ENCODE data around the gene PHLPP2.
"Not testable (repeated sequence)": the region's sequence is repeated elsewhere in the genome, so short reads cannot be mapped to it uniquely, and the experiment has no call there.

PHLPP2 gene

GRCh38 chr16:71721066-71721740, 3.3 kb downstream of the PHLPP2 start:
- no peak for DNase-seq (ENCODE audit: low read depth)

- DNase-seq (ENCODE audit: low read depth) = no peak
These were observed 12.0 kb downstream of the PHLPP2 start for GRCh38 chr16:71712501-71712900.

- no peak for DNase-seq (ENCODE audit: low read depth)
These were observed 12.7 kb downstream of the PHLPP2 start for GRCh38 chr16:71711789-71712188.

GRCh38 chr16:71709229-71709781, 15.2 kb downstream of the PHLPP2 start:
- peak; percentile 56 for DNase-seq (ENCODE audit: low read depth)

- DNase-seq (ENCODE audit: low read depth) = no peak
These were observed 15.8 kb downstream of the PHLPP2 start for GRCh38 chr16:71708696-71709095.

- no peak for DNase-seq (ENCODE audit: low read depth)
These were observed 17.3 kb downstream of the PHLPP2 start for GRCh38 chr16:71707199-71707598.

- DNase-seq (ENCODE audit: low read depth) = no peak
These were observed 18.5 kb downstream of the PHLPP2 start for GRCh38 chr16:71706046-71706445.

GRCh38 chr16:71703333-71703732, 21.2 kb downstream of the PHLPP2 start:
- DNase-seq (ENCODE audit: low read depth) = no peak

GRCh38 chr16:71700831-71701230, 23.7 kb downstream of the PHLPP2 start:
- no peak for DNase-seq (ENCODE audit: low read depth)

GRCh38 chr16:71698491-71698890, 26.0 kb downstream of the PHLPP2 start:
- no peak for DNase-seq (ENCODE audit: low read depth)

- no peak for DNase-seq (ENCODE audit: low read depth)
These were observed 31.3 kb downstream of the PHLPP2 start for GRCh38 chr16:71693164-71693563.

GRCh38 chr16:71689901-71690300, 34.6 kb downstream of the PHLPP2 start:
- no peak for DNase-seq (ENCODE audit: low read depth)

GRCh38 chr16:71687861-71688260, 36.6 kb downstream of the PHLPP2 start:
- no peak for DNase-seq (ENCODE audit: low read depth)

- DNase-seq (ENCODE audit: low read depth) = not testable (repeated sequence)
These were observed 40.2 kb downstream of the PHLPP2 start for GRCh38 chr16:71684280-71684679.

GRCh38 chr16:71681360-71681759, 43.1 kb downstream of the PHLPP2 start:
- no peak for DNase-seq (ENCODE audit: low read depth)

- DNase-seq (ENCODE audit: low read depth) = no peak
These were observed 48.3 kb downstream of the PHLPP2 start for GRCh38 chr16:71676236-71676635.

GRCh38 chr16:71675380-71675779, 49.1 kb downstream of the PHLPP2 start:
- DNase-seq (ENCODE audit: low read depth) = no peak

GRCh38 chr16:71674229-71674628, 50.3 kb downstream of the PHLPP2 start:
- DNase-seq (ENCODE audit: low read depth) = no peak

- no peak for DNase-seq (ENCODE audit: low read depth)
These were observed 50.9 kb downstream of the PHLPP2 start for GRCh38 chr16:71673582-71673973.

- DNase-seq (ENCODE audit: low read depth) = no peak
These were observed 51.5 kb downstream of the PHLPP2 start for GRCh38 chr16:71672803-71673581.

- DNase-seq (ENCODE audit: low read depth) = no peak
These were observed 52.4 kb downstream of the PHLPP2 start for GRCh38 chr16:71672125-71672524.

- DNase-seq (ENCODE audit: low read depth) = no peak
These were observed 53.3 kb downstream of the PHLPP2 start for GRCh38 chr16:71671165-71671564.

GRCh38 chr16:71670537-71670936, 54.0 kb downstream of the PHLPP2 start:
- DNase-seq (ENCODE audit: low read depth) = no peak

Measured in ELR (cell line).